Panc1 (cell line): ENCODE results near the gene RFC1. TPM values are rescaled to one million over a fixed set of nuclear protein-coding genes. Genes with fewer than 3 reads are reported as not detected.

Experiments
- ATAC-seq: fragments of 200-7000 bp; cut with Tn5 transposase; 2 replicates; pipeline ENCODE4 v1.9.1; 2020; ENCODE audit warnings: mild to moderate bottlenecking, moderate library complexity
- BruUV-seq: library from RNA; stranded (reverse); fragments of 400-500 nt; replicated peaks from 2 replicates; lab custom pipeline; 2021; lab: Mats Ljungman, UMichigan
- CTCF ChIA-PET: fragments of 300-600 bp; sonication (Branson Sonifier 250); formaldehyde crosslinking; loops from one replicate; lab custom pipeline; 2022; ENCODE audit warnings: antibody characterized with exemption; lab: Charles Lee
- POLR2A ChIA-PET: fragments of 300-600 bp; sonication (Branson Sonifier 250); formaldehyde crosslinking; loops from one replicate; lab custom pipeline; 2022; ENCODE audit warnings: antibody characterized with exemption; lab: Charles Lee
- DNase-seq: peaks from one replicate; pipeline ENCODE4 v3.0.0-alpha.2; 2010; ENCODE audit warnings: low read depth, low spot score
- H3K27ac ChIP-seq: 2 replicates; pipeline ENCODE4 v1.5.1; 2011; ENCODE audit warnings: mild to moderate bottlenecking, low read length, inconsistent platforms
- H3K27me3 ChIP-seq: fragments of 200-500 bp; sonication (Bioruptor generic); 2 replicates; pipeline ENCODE4 v1.6.0; 2014; ENCODE audit warnings: low read length, inconsistent platforms; ENCODE audit not compliant: control insufficient read depth, insufficient read depth
- H3K36me3 ChIP-seq: fragments of 200-500 bp; sonication (Bioruptor generic); 2 replicates; pipeline ENCODE4 v1.5.1; 2014; ENCODE audit warnings: inconsistent platforms, mild to moderate bottlenecking, low read length, moderate library complexity; ENCODE audit not compliant: control insufficient read depth, insufficient read depth
- H3K4me1 ChIP-seq: 2 replicates; pipeline ENCODE4 v1.5.1; 2011; ENCODE audit warnings: inconsistent platforms, mild to moderate bottlenecking, low read length, moderate library complexity; ENCODE audit not compliant: control insufficient read depth, insufficient read depth
- H3K4me3 ChIP-seq, 2 experiments: 2 replicates each; pipeline ENCODE4 v1.5.1; 2011 to 2012; ENCODE audit warnings: low read depth in 2 of 2, low read length in 2 of 2, mild to moderate bottlenecking in 2 of 2, inconsistent platforms in 1 of 2, moderate library complexity in 1 of 2
- H3K9me3 ChIP-seq: fragments of 200-500 bp; sonication (Bioruptor generic); 2 replicates; pipeline ENCODE4 v1.5.1; 2014; ENCODE audit warnings: low read depth, mild to moderate bottlenecking, inconsistent platforms, low read length, moderate library complexity; ENCODE audit not compliant: control insufficient read depth, insufficient read depth
- POLR2AphosphoS5 ChIP-seq: IDR thresholded peaks from 2 replicates; pipeline ENCODE4 v1.6.1; 2012; ENCODE audit warnings: mild to moderate bottlenecking, low read depth, low read length, moderate library complexity
- SIN3A ChIP-seq: IDR thresholded peaks from 2 replicates; pipeline ENCODE4 v1.6.1; 2012; ENCODE audit warnings: low read depth, mild to moderate bottlenecking, low read length, moderate library complexity, borderline replicate concordance; ENCODE audit not compliant: insufficient read depth
- TCF7L2 ChIP-seq: IDR thresholded peaks from 2 replicates; pipeline ENCODE4 v1.6.1; 2011; ENCODE audit warnings: mild to moderate bottlenecking, low read depth, low read length, inconsistent platforms
- in situ Hi-C: cut with HindIII; loops from 2 replicates; pipeline ENCODE4 v1.10.0; 2016; ENCODE audit warnings: low sequenced_read_pairs, low pct_unique_long_range_greater_than_20kb
- intact Hi-C: fragments of 100-400 bp; cut with micrococcal nuclease; formaldehyde crosslinking; loops from one replicate; pipeline ENCODE4 v1.10.0; 2022; ENCODE audit not compliant: unreplicated experiment
- total RNA-seq: library from RNA; stranded (reverse); gene quantifications from one replicate; pipeline ENCODE4 v1.2.1, GENCODE V29; 2021; ENCODE audit not compliant: unreplicated experiment
- TF ChIP-seq, protein P1 (sequence below), 2 experiments: IDR thresholded peaks; 2 replicates each; pipeline ENCODE4 v1.6.1; 2011 to 2012; ENCODE audit warnings: low read depth in 2 of 2, control low read depth in 1 of 2, low read length in 1 of 2, mild to moderate bottlenecking in 1 of 2, moderate library complexity in 1 of 2; ENCODE audit not compliant: insufficient read depth in 1 of 2
- TF ChIP-seq, protein P2 (sequence below): fragments of 450-650 bp; IDR thresholded peaks from 2 replicates; pipeline ENCODE4 v1.5.1; 2017; ENCODE audit warnings: mild to moderate bottlenecking

The RFC1 gene
- total RNA-seq, 1 experiment from 2014 or later = 34.4 TPM

- H3K36me3 ChIP-seq = no peaks in the 10 kb centered on the region; the same call in 1 of the 2 replicates
- in situ Hi-C loops = no loop called here
- CTCF ChIA-PET = no interaction called here
Measured at GRCh38 chr4:39291686-39292085, 74.5 kb downstream of the RFC1 start.

GRCh38 chr4:39287223-39287622, 78.9 kb downstream of the RFC1 start:
- Histone ChIP-seq H3K27ac (no peak overlapping the region), H3K27me3 (no peaks in the 10 kb centered on the region), H3K9me3 (no peaks in the 10 kb centered on the region), H3K36me3 (no peaks in the 10 kb centered on the region; the same call in 1 of the 2 replicates), H3K4me3 (no peak overlapping the region), H3K4me1 (no peaks in the 10 kb centered on the region)
- in situ Hi-C loops (no loop called here), intact Hi-C loops (no loop called here)
- ATAC-seq = no peak
- no peak for DNase-seq
- no TSS peak for BruUV-seq
- TF ChIP-seq TCF7L2 (no peak), POLR2AphosphoS5 (no peak), SIN3A (no peak)
- TF ChIP-seq, protein P1, sequence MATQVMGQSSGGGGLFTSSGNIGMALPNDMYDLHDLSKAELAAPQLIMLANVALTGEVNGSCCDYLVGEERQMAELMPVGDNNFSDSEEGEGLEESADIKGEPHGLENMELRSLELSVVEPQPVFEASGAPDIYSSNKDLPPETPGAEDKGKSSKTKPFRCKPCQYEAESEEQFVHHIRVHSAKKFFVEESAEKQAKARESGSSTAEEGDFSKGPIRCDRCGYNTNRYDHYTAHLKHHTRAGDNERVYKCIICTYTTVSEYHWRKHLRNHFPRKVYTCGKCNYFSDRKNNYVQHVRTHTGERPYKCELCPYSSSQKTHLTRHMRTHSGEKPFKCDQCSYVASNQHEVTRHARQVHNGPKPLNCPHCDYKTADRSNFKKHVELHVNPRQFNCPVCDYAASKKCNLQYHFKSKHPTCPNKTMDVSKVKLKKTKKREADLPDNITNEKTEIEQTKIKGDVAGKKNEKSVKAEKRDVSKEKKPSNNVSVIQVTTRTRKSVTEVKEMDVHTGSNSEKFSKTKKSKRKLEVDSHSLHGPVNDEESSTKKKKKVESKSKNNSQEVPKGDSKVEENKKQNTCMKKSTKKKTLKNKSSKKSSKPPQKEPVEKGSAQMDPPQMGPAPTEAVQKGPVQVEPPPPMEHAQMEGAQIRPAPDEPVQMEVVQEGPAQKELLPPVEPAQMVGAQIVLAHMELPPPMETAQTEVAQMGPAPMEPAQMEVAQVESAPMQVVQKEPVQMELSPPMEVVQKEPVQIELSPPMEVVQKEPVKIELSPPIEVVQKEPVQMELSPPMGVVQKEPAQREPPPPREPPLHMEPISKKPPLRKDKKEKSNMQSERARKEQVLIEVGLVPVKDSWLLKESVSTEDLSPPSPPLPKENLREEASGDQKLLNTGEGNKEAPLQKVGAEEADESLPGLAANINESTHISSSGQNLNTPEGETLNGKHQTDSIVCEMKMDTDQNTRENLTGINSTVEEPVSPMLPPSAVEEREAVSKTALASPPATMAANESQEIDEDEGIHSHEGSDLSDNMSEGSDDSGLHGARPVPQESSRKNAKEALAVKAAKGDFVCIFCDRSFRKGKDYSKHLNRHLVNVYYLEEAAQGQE (IDR thresholded peaks at IDR 0.05; ENCODE audit: insufficient read depth in 1 of 2, low read depth in 2 of 2, low read length in 1 of 2) = no peak
- TF ChIP-seq, protein P2, sequence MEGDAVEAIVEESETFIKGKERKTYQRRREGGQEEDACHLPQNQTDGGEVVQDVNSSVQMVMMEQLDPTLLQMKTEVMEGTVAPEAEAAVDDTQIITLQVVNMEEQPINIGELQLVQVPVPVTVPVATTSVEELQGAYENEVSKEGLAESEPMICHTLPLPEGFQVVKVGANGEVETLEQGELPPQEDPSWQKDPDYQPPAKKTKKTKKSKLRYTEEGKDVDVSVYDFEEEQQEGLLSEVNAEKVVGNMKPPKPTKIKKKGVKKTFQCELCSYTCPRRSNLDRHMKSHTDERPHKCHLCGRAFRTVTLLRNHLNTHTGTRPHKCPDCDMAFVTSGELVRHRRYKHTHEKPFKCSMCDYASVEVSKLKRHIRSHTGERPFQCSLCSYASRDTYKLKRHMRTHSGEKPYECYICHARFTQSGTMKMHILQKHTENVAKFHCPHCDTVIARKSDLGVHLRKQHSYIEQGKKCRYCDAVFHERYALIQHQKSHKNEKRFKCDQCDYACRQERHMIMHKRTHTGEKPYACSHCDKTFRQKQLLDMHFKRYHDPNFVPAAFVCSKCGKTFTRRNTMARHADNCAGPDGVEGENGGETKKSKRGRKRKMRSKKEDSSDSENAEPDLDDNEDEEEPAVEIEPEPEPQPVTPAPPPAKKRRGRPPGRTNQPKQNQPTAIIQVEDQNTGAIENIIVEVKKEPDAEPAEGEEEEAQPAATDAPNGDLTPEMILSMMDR = no peak
- ChIA-PET POLR2A (no interaction called here), CTCF (no interaction called here)

More at GRCh38 chr4:39291686-39292085, 74.5 kb downstream of the RFC1 start:
- Histone ChIP-seq H3K27me3 (no peaks in the 10 kb centered on the region), H3K9me3 (no peaks in the 10 kb centered on the region), H3K4me1 (no peaks in the 10 kb centered on the region), H3K27ac (no peak overlapping the region), H3K4me3 (no peak overlapping the region)
- POLR2A ChIA-PET = no interaction called here
- no TSS peak for BruUV-seq
- ATAC-seq (no peak), DNase-seq (no peak)
- intact Hi-C loops = no loop called here
- TF ChIP-seq, protein P1 (IDR thresholded peaks at IDR 0.05; ENCODE audit: insufficient read depth in 1 of 2, low read depth in 2 of 2, low read length in 1 of 2) = no peak
- TF ChIP-seq TCF7L2 (no peak), POLR2AphosphoS5 (no peak), SIN3A (no peak)
- TF ChIP-seq, protein P2 = no peak
